Posterior vena cava (tissue), 2 donors: ENCODE results near the gene KCNF1. TPM values are rescaled to one million over a fixed set of nuclear protein-coding genes. Genes with fewer than 3 reads are reported as not detected.
A peak's percentile ranks its signal among the peaks of the same experiment; 100 is the strongest.

Source experiments
- DNase-seq: peaks from one replicate; pipeline ENCODE4 v3.0.0-alpha.2; 2020; ENCODE audit warnings: low spot score
- intact Hi-C, 2 donors: fragments of 100-400 bp; cut with DNase I; formaldehyde crosslinking; loops; one replicate each; pipeline versions ENCODE4 v1.14.1 to v1.14.2; 2022 to 2023
- total RNA-seq, 2 donors: library from RNA; stranded (reverse); fragmentation: NEBNext Ultra II Directional; extraction: Animal tissue kit (Norgen Biotek cat#: 25700); gene quantifications; one replicate each; pipeline ENCODE4 v1.2.1, GENCODE V29; 2021
- donor health status: DM: yes; HTN: yes; CAD: no.
- donor health status: DM: yes; HTN: yes; CAD: no.

Gene KCNF1
- total RNA-seq, 2 donors from 2014 or later: 0.19 to 0.29 TPM

DNA sequence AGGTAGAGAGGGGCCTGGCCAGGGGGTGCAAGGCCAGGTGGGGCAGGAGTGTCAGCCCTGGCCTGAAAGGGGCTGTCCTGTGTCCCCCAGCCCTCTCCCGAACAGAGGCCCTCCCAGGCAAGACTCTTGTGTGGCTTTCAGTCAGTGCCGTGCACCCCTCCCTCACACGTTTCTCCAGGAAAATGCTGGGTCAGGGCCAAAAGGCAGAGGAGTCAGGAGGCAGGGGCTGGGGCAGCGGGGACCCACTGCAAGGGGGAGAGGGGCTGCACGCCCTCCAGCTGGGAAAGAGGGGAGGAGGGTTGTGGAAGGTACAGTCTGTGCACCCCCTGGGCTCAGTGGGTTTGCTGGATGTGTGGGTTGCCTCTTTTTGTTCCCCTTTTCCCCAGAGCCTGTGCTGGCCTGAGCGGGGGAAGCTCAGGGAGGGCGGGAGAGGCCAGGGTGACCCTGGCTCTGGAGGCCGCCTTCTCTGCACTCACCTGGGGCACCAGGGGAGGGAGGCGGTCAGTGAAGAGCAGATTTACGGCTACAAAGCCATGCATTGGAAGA, 4.1 kb downstream of the KCNF1 start:
- intact Hi-C loops: no loop called here
- DNase-seq: peak; percentile 72

DNA sequence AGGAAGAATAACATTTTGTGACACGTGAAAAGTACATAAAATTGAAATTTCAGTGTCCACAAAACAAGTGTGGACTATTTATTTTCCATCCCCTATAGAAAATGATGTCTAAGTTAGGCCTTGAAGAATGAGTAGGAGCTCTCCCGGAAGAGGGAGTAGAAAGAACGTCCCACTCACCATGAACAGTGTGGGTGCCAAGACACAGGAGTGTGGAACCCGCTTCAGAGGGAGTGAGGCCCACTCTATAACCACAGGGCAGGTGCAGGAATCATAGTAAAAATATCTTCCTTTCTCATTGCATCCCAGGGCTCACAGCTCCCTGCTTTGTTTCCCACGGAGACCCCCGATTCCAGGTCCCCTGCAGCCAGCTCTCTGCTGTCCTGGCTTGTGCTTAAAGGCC, 5.2 kb downstream of the KCNF1 start:
- intact Hi-C loops: no loop called here
- DNase-seq: no peak

DNA sequence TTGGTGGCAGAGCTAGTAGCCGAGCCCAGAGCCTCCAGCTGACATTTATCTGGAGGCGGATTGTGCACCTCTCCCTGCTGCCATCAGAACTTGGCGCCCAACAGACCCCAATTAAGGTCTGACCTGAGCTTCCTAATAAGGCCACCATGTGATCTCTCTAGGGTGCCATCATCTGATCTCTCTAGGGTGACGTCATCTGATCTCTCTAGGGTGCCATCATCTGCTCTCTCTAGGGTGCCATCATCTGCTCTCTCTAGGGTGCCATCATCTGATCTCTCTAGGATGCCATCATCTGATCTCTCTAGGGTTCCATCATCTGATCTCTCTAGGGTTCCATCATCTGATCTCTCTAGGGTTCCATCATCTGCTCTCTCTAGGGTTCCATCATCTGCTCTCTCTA, 6.2 kb downstream of the KCNF1 start:
- DNase-seq: no peak

DNA sequence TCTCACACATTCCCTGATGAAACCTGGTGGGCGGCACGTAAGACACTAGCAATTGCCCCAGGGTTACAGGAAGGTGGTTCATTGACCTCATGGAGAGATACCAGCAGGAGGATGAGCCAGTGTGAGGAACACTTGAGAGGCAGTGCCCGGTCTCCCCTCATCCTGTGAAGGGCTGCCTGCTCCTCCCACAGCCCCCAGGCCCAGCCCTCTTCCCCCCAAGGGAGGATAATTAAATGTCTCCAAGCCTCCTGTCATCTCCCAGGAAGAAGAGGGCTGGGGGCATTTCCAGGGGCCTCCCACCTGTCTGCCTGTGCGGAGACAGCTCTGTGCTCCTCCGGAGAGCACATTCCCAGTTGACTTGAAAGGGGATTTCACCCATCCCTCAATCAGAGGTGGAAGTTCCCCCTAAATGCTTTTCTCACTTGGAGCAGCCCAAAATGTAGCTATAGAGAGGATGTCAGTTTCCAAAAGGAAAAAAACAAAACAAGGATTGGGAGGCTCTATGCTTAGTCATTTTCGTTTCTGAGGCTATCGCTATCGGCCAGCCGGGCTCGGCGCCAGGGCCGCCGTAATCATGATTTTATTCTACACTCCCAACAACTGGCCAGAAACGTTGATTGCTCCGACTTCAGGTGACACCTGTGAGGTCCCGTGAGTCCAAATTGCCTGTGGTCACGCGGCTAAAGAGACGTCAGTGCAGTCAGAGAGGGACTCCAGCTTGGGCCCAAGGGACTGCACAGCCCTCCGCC, 7.1 kb downstream of the KCNF1 start:
- peak; percentile 74 for DNase-seq
- intact Hi-C loops: no loop called here

More for the DNA sequence above, 6.2 kb downstream of the KCNF1 start:
- intact Hi-C loops: no loop called here

DNA sequence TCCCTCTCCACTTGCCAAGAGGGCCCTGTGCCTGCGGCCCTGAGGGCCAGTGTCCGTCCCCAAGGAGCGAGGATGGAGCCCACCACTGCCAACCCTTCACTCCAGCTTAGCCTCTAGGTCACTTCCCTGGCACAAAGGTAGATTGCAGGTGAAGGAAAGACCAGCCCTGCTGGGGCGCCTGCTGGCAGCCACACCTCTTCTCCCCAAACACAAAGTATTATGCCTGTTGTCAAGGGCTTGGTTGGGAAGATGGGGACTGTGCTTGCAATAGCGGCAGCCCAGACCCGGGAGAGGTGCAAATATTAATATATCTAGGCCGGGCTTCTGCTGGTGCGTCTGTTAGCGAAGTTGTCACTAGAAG, 7.7 kb downstream of the KCNF1 start:
- no peak for DNase-seq
- intact Hi-C loops: no loop called here

DNA sequence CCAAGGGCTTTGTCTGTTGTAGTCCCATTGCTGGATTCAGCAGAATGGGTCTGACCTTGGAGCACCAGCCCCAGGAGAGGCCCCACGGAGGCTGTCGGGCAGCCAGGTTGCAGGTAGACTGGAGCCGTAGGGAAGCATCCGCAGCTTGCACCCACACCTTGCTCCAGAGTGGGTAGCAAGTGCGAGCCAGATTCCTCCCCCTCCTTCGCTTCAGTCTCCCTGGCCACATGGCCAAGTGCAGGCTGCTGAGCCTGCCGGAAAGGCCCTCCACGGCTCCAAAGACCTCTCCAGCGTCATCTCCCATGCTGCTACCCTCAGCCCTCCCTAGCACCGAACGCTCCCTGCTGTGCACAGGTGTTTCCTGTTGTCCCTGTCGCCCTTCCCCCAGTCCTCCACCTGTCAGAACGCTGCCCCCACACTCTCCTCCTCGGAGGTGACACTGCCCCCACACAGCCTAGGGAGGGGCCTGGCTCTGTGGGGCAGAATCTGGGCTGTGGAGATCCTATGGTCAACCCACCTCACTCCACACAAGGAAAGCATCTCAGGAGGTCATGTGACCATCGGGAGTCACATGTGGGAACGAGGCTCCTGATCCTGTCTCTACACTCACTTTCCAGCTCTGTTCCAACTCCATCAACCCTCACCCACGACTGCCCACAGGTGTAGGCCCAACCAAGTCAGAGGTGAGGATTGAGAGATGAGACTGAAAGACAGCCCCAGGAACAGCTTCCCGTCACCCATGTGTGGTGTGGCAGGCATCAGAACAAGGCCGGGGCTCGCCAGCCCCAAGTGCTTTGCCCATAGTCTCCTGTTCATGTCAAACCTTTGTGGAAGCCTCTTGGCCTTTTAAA, 8.3 kb downstream of the KCNF1 start:
- peak; percentile 76 for DNase-seq
- intact Hi-C loops: no loop called here

DNA sequence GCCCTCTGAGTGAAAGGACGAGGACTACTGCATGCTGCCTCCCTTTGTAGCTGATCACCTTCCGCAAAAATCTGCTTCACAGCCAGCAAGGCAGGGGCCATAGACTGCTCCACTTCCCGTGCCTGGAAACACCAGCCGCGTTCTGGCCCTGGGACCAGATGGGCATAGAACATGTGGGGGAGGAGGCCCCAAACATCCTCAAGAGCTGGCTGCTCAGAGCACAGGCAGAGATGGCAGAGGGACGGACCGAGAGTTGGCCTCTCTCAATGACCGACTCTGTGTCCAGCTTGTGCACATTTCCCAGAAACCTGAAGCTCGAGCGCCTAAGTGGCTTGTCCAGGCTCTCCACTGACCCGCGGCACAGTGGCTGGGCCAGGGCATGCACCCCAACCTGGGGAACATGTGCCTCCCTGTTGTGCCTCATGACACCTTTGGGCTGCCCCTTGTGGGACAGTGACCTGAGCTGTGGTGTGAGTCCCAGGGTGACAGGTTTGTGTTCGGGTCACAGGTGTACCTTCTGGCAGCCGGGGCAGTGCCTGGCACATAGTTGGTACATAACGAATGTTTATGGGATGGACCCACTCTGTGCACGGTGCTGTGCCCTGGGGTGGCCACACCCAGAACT, 9.1 kb downstream of the KCNF1 start:
- DNase-seq: no peak
- intact Hi-C loops: no loop called here

DNA sequence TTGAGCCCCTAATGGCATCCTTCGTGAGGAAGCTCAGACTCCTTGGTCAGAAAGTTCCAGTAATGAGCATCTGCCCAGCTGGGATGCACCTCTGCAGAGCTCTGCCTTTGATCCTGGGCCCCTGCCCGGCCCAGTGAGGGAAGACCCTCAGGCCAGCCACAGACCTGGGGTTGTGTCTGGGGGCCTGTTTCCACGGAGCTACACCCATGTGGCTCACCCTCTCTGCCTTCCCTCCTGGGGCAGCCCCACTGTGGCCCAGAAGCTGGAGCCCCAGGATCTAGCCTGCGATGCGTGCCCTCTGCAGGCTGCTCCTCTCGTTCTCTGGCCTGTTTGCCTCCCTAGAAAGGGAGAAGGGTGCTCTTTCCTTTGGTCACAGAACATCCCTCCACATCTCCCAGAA, 9.8 kb downstream of the KCNF1 start:
- intact Hi-C loops: no loop called here
- no peak for DNase-seq

DNA sequence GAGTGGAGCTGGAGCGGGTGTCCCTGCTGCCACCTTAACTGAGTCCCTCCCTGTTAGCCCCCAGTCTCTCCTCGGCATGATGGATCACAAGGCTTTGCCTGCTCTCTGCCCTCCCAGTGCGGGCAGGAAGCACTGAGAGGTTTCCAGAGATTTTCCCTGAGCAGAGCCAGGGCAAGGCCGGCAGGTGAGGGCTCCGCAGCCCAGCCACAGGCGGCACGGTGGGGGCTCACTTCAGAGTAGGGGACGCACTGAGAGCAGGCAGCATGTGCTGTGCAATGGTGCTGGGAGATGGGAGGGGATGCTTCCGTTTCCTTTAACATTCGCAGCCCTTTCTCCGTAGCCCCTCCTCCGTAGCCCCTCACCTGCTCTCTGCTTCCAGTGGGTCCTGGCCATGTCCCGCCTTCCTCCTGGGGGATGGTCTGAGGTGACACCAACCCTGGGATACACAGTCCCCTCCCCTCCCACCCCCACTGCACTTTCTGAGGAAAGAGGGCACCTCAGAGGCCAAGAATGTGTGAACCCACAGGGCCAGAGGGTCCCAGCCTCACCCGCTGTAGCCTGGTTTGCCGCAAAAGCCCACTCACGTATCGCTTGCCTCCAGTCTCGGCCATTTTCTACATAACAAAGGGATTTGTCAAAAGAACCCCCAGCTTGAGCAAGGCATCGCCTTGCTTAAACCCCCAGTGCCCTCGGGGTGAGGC, 10.7 kb downstream of the KCNF1 start:
- DNase-seq: peak; percentile 71
- intact Hi-C loops: no loop called here

DNA sequence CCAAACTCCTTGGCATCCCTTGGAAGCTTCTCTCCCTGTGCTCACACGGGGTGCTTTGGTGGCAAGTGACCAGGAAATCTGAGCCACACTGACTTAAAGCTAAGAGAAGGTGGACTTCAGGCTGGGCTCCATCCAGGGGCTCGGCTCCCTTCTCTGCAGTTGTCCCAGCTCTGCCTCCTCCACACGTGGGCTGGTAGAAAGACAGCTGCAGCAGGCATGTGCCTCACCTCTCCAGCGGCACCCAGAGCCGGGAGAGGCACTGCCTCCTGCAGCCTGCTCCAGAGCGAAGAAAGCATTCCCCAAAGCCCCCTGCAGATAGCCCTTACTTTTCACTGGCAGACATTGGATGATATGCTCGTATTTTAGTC, 11.3 kb downstream of the KCNF1 start:
- intact Hi-C loops: no loop called here
- peak; percentile 61 for DNase-seq

DNA sequence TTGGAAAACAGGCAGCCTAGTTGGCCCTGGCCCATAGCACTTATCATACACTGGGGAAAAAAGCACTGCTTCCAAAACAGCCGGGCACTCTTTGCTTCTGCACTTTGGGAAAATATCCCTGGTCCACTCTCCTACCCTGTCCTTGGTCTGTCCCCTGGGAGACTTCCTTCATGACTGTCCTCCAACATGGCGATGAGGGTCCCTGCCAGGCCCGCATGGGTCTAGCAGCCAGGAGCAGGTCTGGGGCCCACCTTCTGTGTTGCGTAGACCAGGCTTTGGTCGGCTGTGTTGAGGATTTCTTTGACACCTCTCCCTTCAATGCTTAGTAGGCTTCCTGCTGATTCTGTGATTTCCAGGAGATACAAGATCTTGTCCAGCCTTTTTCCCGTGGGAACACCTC, 12.2 kb downstream of the KCNF1 start:
- no peak for DNase-seq

DNA sequence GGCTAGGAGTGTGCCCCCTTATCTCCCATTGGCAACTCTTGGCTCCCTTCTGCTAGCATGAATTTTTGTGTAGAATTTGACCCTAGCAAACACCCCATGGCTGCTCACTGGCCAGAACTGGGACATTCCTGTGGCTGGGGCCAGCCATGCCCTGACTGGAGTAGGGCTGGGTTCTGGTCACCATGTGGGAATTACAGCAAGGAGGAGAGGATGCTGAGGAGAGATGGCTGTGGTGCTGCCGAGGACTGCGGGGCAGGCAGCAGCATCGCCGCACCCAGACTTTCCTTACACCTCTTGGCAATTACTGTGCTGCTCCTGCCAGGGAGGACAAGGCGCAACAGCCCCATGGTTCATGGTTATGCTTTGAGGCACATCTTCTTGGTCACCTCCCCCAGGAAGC, 12.7 kb downstream of the KCNF1 start:
- intact Hi-C loops: no loop called here
- DNase-seq: peak; percentile 45

More for the DNA sequence above, 12.2 kb downstream of the KCNF1 start:
- intact Hi-C loops: no loop called here

DNA sequence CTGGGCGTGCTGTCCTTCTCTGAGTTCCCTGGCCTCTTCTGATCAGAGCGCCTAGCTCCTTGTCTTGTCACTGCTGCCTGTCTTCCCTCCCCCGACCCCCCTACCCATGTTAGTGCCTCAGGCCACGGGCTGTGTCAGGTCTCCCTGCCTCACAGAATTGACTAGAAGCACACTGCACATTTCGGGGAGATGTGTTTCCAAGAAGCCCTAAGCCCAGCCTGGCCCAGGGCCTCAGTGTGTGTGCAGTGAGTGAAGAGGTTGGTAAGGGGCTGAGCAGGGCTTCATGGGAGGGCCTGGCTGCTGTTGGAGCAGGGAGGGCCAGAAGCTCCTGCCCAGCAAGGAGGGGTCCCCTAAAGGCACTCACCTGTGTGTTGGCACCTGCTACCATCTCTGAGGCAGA, 13.1 kb downstream of the KCNF1 start:
- DNase-seq: peak; percentile 47

DNA sequence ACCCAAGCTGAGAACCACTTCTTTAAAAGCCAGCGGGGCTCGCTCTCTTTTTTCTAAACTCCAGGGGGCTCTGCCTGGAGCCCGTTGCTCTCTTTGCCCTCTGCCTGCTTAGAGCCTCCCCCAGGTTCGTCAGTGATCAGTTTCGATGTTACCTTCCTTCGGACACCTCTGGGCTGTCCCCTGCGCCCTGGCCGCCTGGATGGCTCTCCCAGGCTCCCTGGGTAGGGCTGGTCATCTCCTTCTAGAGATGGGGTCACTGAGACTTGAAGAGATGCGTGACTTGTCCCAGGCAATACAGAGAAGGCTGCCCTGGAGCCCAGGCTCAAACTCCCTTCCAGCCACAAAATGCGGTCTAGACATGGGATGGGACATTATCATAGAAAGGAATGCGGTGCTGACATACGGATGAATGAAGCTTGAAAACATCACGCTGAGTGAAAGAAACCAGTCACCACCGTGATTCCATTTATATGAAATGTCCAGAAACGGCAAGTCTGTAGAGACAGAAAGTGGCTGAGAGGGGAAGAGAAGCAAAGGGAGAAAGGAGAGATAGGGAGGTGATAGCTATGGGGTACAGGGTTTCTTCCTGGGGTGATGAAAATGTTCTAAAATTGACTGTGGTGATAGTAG, 14.6 kb downstream of the KCNF1 start:
- intact Hi-C loops: no loop called here
- DNase-seq: peak; percentile 46

More for the DNA sequence above, 13.1 kb downstream of the KCNF1 start:
- intact Hi-C loops: no loop called here

DNA sequence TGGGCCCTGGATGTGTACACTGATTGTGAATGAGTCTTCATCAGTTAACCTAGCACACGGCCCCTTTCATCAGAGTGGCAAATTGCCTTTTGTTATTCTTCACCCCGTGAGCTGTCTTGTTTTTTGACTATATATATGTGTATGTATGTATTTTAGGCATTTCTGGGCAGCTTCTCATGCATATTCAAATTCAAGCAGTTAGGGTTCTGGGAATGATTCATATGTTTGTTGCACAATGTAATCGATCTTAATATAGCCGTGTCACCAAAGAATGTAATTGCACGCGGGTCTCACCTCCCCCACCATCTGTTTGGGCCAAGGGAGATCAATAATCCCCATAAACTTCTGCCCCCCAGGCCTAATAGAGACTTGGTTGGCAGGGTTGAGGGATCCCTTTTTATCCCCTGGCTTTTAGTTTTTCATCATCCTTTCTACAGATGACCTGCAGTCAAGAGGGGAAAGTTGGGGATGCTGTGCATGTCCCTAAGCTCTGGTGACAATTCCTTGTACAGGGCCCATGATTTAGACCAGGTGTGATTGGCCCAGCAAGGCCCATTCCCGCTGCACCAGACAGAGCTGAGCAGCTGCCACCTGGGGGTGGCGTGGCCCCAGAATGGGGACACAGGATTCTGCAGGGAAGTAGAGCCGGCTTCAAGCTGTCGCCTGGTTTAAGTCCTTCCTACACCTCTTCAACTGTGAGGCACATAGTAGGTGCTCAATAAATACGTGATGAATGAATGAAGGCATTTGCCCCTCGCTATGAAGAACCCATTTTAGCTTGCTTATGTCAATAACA, 19.2 kb downstream of the KCNF1 start:
- intact Hi-C loops: no loop called here
- peak; percentile 18 for DNase-seq

DNA sequence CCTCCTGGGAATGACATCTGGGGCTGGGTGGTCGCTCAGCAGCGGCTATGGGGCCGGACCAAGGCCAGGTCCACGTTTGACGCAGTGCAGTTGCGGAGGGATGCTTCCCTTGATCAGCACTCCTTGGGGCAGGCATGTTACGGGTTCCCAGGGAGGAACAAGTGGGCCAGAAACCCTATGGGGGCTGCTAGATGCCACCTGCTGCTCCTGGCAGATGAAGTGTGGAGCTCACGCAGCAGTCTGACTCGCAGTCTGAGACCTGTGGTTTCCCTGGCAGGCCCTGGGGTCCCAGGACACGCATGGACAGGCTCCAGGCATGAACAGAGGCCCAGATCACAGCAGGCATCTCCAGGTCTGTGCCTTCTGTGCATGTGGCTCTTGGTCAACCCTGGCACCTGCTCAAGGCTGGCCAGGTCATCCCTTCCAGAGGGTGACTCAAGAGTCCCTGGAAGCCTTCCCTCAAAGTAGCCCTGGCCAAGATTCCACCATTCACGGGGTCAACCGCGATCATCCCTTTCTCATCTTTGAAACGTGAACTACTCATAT, 20.0 kb downstream of the KCNF1 start:
- peak; percentile 78 for DNase-seq
- intact Hi-C loops: no loop called here

DNA sequence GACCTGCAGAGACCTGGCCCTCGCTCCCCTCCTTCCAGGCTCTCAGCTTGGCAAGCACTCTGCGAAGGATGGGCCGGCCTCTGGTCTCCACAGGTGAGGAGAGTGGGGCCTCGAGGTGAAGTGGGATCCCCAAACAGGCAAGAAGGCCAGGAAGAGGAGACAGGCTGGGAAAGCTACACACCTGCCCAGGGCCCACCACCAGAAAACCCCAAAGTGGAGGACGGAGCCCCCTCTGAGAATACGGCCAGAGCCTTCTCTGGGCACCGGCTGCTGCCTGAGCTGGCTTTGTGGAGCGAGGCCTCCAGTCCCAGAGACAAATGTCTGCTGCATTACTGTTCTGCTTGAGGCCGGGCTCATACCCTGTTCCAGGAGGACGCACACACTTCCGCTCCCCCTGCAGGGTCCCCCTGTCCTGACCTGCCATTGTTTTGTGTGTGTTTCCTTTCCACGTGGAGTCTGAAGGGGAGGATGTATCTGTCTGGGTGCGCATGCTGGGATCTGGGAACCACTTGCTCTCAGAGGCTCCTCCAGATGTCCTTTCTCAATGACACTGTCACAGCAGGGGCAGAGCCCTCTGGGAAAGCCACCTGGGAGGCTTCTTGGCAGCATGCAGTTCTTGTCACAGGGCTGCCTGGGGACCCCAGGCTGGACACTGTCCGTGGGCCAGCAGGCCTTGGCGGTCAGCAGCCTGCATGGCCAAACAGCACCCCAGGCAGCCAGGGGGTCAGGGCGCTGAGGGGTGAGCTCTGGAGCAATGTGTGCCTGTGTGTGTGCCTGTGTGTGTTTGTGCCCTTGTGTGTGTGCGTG, 20.8 kb downstream of the KCNF1 start:
- intact Hi-C loops: no loop called here
- peak; percentile 65 for DNase-seq
